GM18507 (cell line): ENCODE results near the gene C16orf92.
A peak's percentile ranks its signal among the peaks of the same experiment; 100 is the strongest.

Experiments used
- DNase-seq: peaks from one replicate; pipeline ENCODE4 v3.0.0; 2011; ENCODE audit warnings: low read depth; ENCODE audit not compliant: insufficient read length; ENCODE audit errors: extremely low spot score
- FAIRE-seq: peaks from 2 replicates; lab custom pipeline; 2011; peaks lifted over from hg19 to GRCh38; lab: Jason Lieb, UNC

Gene C16orf92, protein sequence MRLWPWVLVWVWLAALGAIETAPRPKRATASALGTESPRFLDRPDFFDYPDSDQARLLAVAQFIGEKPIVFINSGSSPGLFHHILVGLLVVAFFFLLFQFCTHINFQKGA

DNA sequence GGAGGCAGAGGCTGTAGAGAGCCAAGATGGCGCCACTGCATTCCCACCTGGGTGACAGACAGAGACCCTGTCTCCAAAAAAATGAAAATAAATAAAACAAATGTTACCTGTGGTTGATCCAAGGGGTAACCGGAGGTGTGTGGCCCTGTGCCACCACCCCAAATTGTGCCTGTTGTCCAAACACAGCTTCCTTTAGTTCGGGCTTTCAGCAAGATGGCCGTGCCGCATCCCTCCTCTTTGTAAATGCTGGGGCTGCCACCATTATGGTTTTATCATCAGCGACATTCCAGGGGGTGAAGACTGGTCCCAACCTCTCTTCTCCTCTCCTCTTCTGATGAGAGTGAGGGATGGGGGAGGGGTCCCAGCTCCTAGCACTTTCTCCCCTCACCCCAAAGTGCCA, at the start of gene C16orf92:
TSS of gene C16orf92 (plus strand) at position 312 of the 400 bp plus-strand sequence. CDS start 143 bp downstream, outside the sequence.
- DNase-seq (no peak), FAIRE-seq (no peak)

DNA sequence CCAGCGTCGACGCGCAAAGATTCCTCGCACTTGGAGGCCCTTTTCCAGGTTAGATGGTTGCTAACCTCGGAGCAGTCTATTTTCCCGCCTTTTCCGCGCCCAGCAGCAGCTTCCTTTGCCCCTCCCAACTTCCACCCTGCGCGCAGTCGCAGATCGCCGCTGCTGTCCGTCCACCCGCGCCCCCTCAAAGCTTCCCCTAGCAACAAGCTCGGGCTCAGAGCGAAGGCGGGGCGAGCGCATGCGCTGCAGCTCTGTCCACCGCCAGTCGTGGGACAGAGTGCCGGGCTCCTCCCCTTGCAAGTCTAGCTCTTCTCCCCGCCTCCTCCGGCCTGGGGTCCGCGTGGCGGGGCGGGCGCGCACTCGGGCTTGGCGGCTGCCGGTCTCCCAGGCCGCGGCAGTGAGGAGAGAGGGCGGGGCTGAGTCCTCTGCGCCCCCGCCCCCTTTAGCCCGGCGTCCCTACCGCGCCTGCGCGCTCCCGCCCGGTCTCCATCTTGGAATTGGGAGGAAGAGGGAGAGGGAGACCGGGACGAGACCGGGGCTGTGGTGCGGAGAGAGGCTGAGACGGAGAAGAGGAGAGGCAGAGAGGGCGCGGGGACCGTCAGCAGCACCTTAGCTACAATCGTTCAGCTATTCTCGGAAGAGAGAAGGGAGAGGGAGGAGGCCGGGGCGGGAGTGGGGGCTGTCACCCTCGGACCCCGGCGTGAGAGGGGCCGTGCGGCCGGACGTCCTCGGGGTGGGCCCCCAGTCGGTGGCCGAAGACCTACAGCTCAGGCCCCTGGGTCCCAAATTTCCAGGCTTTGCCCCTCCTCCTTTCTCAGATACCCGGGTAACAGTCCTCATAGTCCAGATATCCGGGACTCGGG, 49.4 kb upstream of the C16orf92 start, which contains the start of gene TAOK2:
TSS of gene TAOK2 (plus strand) at position 485 of the 863 bp plus-strand sequence. CDS start 3,905 bp downstream, outside the sequence.
- FAIRE-seq, result peak; percentile 94
- DNase-seq, result peak; percentile 99

DNA sequence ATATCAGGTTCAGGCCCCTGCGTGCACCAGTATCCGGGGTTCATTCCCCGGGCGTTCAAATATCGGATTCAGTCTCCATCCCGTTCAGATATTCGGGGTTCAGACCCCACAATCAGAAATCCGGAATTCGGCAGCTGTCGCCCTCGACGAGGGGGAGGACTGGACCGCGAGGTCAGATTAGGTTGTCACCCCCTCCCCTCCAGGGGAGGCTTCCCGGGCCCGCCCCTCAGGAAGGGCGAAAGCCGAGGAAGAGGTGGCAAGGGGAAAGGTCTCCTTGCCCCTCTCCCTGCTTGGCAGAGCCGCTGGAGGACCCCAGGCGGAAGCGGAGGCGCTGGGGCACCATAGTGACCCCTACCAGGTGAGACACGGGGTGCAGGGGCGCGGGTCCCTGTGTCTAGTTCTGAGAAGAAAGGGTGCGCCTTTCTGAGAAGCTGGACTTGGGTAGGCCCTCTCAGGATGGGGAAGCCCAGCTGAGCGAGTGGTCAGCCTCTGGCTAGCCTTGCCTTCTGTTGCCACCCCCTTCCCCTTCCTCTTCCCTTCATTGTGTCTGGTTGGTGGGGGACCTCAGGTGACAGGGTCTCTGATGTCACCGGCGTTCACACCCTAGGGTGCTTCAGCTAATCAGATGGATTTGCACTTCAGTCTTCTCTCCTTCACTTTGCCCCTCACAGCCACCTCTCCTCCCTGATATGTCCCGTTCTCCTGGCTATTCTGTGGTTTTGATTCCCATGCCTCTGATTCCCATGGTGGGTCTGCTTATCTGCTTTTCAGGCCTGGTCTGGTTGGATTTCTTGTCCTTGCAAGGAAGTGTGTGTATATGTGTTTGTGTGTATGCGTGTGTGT, 48.5 kb upstream of the C16orf92 start:
- no peak for DNase-seq
- no peak for FAIRE-seq

DNA sequence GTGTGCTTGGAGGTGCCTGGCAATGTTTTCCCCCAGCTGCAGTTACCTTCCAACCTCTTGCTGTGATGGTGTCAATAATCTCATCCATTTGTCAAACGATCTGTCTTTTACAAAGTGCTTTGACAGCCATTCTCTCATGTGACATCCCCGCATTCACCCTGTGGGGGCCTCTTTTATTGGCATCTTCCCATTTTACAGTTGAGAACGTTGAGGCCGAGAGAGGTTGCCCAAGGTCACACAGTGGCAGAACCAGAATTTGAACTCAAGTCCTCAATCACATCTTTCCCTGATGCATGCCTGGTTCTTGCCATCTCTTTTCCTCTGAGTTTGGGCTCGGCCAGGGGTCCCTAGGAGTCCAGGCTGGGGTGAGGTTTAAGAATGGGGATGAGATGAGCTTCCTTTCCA, 47.9 kb upstream of the C16orf92 start:
- DNase-seq, result no peak

DNA sequence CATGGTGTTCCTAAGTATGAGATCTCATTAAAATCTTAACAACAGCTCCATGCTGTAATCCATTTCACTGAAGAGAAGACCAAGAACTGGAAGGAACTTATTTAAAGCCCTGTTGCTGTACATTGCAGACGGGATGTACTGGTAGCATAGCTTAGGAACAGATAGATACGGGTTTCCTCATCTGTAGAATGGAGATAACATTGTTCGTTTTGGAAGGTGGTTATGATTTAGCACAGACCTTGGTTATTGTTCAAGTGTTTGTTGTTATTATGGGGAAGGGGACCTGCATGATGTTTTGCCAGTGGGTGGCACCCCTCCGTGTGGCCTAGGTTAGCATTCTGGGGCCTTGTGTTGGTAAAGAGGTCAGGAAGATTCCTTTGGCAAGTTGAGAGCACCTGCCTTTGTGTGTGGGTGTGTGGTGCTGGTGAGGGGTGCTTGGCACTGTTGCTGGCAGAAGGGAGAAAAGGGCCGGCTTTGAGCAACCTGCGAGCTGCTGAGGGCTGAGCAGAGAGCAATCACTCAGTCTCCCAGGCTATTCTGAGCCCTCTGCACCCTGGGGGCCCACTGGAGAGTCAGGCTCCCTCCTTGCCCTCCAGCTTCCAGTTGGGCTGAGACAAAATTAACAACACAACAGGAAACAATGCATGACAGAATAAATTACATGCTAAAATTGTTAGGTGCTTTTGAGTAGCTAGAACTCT, 47.0 kb upstream of the C16orf92 start:
- FAIRE-seq (no peak), DNase-seq (no peak)

More for the DNA sequence above, 47.9 kb upstream of the C16orf92 start:
- no peak for FAIRE-seq

DNA sequence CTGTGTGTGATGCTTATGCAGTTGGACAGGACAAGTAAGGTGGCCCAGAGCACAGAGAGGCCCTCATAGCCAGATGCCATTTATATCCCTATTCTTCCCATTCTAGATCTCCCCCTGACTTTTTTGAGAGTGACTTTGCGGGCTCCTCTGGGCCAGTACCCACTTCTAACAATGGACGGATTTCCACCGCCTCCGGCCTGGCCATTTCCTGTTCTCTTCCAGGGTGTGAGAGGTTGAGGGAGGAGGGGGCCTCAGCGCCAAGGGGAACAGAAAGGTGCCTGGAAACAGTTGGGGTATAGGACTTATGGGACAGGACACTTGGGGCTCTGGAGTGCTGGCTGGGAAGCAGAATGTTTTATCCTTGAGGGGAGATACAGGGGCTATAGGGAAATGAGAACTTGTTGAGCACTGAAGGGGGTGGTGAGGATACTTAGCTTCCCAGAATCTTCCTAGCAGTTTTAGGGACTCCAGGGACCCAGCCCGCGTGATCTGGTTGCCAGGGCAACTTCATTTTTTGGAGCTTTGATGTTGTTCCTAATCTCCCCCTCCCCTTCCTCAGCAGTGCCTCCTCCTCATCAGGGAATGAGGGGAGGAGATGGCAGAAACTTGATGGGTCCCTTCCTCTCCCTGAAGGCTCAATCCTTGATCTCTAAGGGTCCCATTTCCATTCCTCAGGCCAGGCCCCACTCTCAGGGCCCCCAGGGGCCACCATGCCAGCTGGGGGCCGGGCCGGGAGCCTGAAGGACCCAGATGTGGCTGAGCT, 45.8 kb upstream of the C16orf92 start:
- DNase-seq (no peak), FAIRE-seq (no peak)

DNA sequence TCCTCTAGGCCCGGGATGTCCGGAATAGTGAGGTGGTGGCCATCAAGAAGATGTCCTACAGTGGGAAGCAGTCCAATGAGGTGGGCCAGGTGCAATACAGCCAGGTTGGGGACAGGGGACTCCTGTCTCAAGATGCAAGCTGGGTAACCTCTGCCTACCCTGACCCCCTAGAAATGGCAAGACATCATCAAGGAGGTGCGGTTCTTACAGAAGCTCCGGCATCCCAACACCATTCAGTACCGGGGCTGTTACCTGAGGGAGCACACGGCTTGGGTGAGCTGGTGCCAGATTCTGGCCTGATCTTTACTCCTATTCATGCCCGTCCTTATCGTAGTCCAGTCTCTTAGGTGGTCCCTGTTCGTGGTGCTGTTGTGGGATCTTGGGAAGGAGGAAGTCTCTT, 44.9 kb upstream of the C16orf92 start:
- DNase-seq, result no peak
- no peak for FAIRE-seq

DNA sequence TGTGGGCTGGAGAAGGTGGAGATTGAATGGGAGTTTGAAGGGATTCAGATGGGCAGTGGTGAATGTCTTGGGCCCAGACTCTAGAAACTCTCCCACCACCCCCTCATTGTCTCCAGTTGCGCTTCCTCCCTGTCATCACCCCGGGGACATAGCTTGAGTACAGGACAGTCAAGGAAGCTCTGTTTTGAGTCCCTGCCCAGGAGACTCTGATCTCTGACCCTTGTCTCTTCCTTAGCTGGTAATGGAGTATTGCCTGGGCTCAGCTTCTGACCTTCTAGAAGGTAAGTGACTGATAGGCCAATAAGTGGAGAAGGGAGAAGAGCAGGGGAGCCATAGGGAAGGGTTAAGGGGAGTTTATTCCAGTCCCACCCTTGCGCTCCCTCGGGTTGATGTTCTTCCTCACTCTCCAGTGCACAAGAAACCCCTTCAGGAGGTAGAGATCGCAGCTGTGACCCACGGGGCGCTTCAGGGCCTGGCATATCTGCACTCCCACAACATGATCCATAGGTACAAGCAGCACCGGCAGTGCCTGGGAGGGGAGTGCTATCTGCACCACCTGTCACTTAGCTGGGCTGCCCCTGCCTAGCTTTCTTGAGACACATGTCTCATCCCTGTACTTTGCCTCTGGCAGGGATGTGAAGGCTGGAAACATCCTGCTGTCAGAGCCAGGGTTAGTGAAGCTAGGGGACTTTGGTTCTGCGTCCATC, 44.3 kb upstream of the C16orf92 start:
- FAIRE-seq, result no peak
- DNase-seq, result no peak

DNA sequence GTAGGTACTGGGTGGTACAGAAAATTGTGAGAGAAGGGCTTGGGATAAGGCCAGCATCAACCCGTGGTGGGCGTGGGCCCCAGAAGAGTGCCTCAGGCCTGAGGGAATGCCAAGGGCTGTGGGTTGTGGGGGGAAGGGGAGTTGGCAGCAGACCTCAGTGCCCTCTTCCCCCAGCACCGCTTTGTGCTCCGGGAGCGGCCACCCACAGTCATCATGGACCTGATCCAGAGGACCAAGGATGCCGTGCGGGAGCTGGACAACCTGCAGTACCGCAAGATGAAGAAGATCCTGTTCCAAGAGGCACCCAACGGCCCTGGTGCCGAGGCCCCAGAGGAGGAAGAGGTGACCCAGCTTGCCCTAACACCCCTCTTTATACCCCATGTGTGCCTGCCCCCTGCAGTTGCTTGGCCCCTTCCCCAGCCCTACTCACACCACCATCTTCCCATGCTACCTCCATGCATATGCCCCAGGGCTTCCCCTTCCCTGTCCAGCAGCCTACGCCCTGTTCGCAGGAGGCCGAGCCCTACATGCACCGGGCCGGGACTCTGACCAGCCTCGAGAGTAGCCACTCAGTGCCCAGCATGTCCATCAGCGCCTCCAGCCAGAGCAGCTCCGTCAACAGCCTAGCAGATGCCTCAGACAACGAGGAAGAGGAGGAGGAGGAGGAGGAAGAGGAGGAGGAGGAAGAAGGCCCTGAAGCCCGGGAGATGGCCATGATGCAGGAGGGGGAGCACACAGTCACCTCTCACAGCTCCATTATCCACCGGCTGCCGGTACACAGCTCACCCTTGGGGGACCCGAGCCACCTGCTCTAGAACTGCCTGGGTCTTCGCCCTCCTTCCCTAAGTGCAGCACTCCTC, 40.2 kb upstream of the C16orf92 start:
- DNase-seq, result no peak
- no peak for FAIRE-seq

DNA sequence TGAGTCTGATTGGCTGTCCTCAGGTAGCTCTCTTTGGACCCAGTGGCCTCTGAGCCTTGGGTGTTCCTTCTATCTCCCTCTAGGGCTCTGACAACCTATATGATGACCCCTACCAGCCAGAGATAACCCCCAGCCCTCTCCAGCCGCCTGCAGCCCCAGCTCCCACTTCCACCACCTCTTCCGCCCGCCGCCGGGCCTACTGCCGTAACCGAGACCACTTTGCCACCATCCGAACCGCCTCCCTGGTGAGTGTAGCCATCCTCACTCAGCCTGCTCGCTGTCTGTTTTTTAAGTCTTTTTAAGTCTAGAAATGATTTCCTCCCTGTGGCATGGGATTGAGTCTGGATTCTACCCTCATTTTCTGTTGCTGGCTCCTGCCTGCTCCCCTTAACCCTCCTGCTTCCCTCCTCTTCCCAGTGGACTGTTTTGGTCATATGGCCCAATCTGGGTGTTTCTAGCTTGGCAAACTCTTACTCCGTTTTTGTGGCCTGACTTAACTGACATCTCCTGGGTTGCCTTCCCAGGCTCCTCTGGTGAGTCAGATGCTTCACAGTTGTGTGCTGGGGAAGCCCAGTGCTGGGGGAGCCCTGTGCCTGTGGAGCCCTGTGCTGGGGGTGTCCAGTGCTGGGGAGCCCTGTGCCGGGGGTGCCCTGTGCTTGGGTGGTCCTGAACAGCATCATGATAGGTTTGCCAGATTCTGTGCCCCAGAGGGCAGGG, 39.4 kb upstream of the C16orf92 start:
- FAIRE-seq (no peak), DNase-seq (no peak)

DNA sequence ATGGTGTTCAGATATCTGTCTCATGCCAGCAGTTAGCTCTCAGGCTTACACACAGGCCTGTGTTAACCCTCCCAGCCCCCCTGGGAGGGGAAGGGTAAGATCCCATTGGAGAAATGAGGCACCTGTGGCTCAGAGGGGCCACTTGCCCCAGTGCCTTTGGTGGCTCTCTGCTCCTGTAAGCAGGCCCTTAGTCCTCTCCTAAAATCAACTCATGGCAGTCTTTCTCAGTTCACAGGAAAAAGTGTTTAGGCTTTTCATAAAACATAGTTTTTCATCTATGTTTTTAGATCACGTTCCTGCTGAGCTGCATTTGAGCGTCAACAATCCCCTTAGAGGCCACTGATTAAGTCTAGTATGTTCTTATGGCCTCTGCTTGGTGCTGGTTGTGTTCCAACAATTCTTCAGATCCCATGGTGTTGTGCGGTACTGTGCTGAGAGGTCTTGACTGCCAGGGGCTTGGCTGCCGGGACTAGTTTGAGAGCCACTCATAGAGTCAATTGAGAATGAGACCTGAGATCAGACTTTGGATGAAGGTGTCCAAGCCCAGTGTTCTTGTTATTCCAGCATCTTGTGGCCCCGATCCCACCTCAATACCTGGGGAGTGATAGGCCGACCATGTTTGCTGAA, 38.7 kb upstream of the C16orf92 start:
- FAIRE-seq (no peak), DNase-seq (no peak)

DNA sequence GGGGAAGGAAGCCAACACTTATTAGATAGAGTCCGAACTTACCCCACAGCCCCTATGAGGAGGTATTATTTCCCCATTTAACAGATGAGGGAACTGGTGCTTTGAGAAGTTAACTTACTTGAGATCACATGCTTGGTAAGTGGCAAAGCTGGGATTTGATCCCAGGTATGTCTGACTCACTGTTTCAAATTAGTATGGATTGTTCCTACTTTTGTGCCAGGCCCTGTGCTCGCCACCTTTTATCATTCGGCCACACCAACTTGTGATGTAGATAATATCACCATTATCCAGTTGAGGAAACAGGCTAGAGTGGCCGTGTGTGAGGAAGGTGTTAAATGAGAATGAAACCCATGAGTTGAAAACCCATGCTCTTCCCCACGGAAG, 38.2 kb upstream of the C16orf92 start:
- DNase-seq (no peak), FAIRE-seq (no peak)

DNA sequence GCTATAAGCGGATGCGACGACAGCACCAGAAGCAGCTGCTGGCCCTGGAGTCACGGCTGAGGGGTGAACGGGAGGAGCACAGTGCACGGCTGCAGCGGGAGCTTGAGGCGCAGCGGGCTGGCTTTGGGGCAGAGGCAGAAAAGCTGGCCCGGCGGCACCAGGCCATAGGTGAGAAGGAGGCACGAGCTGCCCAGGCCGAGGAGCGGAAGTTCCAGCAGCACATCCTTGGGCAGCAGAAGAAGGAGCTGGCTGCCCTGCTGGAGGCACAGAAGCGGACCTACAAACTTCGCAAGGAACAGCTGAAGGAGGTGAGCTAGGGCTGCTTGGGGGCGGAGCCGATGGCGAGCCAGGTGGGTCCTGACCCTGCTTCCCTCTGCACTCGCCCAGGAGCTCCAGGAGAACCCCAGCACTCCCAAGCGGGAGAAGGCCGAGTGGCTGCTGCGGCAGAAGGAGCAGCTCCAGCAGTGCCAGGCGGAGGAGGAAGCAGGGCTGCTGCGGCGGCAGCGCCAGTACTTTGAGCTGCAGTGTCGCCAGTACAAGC, 37.7 kb upstream of the C16orf92 start:
- no peak for FAIRE-seq
- DNase-seq, result no peak

DNA sequence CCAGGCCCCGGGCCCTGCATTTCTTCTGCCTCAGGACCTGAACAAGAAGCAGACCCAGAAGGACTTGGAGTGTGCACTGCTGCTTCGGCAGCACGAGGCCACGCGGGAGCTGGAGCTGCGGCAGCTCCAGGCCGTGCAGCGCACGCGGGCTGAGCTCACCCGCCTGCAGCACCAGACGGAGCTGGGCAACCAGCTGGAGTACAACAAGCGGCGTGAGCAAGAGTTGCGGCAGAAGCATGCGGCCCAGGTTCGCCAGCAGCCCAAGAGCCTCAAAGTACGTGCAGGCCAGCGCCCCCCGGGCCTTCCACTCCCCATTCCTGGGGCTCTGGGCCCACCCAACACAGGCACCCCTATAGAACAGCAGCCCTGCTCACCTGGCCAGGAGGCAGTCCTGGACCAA, 36.8 kb upstream of the C16orf92 start:
- FAIRE-seq (no peak), DNase-seq (no peak)

DNA sequence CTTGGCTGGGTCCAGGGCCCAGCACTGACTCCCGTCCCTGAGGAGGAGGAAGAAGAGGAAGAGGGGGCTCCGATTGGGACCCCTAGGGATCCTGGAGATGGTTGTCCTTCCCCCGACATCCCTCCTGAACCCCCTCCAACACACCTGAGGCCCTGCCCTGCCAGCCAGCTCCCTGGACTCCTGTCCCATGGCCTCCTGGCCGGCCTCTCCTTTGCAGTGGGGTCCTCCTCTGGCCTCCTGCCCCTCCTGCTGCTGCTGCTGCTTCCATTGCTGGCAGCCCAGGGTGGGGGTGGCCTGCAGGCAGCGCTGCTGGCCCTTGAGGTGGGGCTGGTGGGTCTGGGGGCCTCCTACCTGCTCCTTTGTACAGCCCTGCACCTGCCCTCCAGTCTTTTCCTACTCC, 36.1 kb upstream of the C16orf92 start:
- DNase-seq (no peak), FAIRE-seq (no peak)

DNA sequence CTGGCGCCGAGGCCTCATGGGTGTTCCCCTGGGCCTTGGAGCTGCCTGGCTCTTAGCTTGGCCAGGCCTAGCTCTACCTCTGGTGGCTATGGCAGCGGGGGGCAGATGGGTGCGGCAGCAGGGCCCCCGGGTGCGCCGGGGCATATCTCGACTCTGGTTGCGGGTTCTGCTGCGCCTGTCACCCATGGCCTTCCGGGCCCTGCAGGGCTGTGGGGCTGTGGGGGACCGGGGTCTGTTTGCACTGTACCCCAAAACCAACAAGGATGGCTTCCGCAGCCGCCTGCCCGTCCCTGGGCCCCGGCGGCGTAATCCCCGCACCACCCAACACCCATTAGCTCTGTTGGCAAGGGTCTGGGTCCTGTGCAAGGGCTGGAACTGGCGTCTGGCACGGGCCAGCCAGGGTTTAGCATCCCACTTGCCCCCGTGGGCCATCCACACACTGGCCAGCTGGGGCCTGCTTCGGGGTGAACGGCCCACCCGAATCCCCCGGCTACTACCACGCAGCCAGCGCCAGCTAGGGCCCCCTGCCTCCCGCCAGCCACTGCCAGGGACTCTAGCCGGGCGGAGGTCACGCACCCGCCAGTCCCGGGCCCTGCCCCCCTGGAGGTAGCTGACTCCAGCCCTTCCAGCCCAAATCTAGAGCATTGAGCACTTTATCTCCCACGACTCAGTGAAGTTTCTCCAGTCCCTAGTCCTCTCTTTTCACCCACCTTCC, 35.5 kb upstream of the C16orf92 start:
- no peak for FAIRE-seq
- no peak for DNase-seq
